Muscle layer of colon (tissue), 2 donors: ENCODE data around the gene ZNF763.
"Not testable (repeated sequence)": the region's sequence is repeated elsewhere in the genome, so short reads cannot be mapped to it uniquely, and the experiment has no call there.

Experiments used
- H3K27ac ChIP-seq: one replicate; pipeline ENCODE4 v1.7.0; 2013; ENCODE audit warnings: low read depth, mild to moderate bottlenecking, low read length, moderate library complexity
- H3K27me3 ChIP-seq, 2 donors: one replicate each; pipeline ENCODE4 v1.7.0; 2013; ENCODE audit warnings: low read length in 2 of 2, mild to moderate bottlenecking in 2 of 2; ENCODE audit not compliant: insufficient read depth in 2 of 2, control insufficient read depth in 1 of 2
- H3K36me3 ChIP-seq: one replicate; pipeline ENCODE4 v1.7.0; 2013; ENCODE audit warnings: mild to moderate bottlenecking, low read length; ENCODE audit not compliant: insufficient read depth
- H3K4me1 ChIP-seq: one replicate; pipeline ENCODE4 v1.7.0; 2013; ENCODE audit warnings: mild to moderate bottlenecking, low read length; ENCODE audit not compliant: insufficient read depth
- H3K4me3 ChIP-seq, 2 donors: one replicate each; pipeline ENCODE4 v1.7.0; 2013; ENCODE audit warnings: low read length in 2 of 2, low read depth in 1 of 2, mild to moderate bottlenecking in 1 of 2, moderate library complexity in 1 of 2
- H3K9ac ChIP-seq: one replicate; pipeline ENCODE4 v1.7.0; 2013; ENCODE audit warnings: low read length
- H3K9me3 ChIP-seq: one replicate; pipeline ENCODE4 v1.7.0; 2013; ENCODE audit warnings: mild to moderate bottlenecking, low read length
- donor health status: abdominal sarcoma.
- donor health status: Adenocarcinoma of cecum.

ZNF763 gene

GRCh38 chr19:11973019-11973810 is 8.4 kb downstream of the ZNF763 start:
- Histone ChIP-seq H3K27me3 (no peaks in the 10 kb centered on the region), H3K27ac (no peak overlapping the region), H3K9ac (no peak overlapping the region), H3K9me3 (no peaks in the 10 kb centered on the region), H3K4me1 (no peaks in the 10 kb centered on the region), H3K4me3 (no peak overlapping the region), H3K36me3 (peaks cover 7% of the 10 kb centered on the region)

DNA sequence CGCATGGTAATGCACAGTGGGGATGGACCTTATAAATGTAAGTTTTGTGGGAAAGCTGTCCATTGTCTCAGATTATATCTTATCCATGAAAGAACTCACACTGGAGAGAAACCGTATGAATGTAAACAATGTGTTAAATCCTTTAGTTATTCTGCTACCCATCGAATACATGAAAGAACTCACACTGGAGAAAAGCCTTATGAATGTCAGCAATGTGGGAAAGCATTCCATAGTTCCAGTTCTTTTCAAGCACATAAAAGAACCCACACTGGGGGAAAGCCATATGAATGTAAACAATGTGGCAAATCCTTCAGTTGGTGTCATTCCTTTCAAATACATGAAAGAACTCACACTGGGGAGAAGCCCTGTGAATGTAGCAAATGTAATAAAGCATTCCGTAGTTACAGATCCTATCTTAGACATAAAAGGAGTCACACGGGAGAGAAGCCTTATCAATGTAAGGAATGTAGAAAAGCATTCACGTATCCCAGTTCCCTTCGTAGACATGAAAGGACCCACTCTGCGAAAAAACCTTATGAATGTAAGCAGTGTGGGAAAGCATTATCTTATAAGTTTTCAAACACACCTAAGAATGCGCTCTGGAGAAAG is 13.8 kb downstream of the ZNF763 start:
- no peak overlapping the region for H3K27ac ChIP-seq
- H3K27me3 ChIP-seq: no peaks in the 10 kb centered on the region
- H3K4me1 ChIP-seq: no peaks in the 10 kb centered on the region
- H3K9ac ChIP-seq: no peak overlapping the region
- peaks cover 12% of the 10 kb centered on the region for H3K36me3 ChIP-seq
- H3K4me3 ChIP-seq: peak overlapping the region in 1 of 2 donors; percentile 16
- peaks cover 23% of the 10 kb centered on the region for H3K9me3 ChIP-seq

DNA sequence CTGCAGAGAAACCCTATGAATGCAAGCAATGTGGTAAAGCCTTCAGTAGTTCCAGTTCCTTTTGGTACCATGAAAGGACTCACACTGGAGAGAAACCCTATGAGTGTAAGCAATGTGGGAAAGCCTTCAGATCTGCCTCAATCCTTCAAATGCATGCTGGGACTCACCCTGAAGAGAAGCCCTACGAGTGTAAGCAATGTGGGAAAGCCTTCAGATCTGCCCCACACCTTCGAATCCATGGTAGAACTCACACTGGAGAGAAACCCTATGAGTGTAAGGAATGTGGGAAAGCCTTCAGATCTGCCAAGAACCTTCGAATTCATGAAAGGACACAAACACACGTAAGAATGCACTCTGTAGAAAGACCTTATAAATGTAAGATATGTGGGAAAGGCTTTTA is 14.7 kb downstream of the ZNF763 start:
- H3K4me1 ChIP-seq: no peaks in the 10 kb centered on the region
- peaks cover 23% of the 10 kb centered on the region for H3K9me3 ChIP-seq
- H3K27ac ChIP-seq: no peak overlapping the region
- no peak overlapping the region for H3K9ac ChIP-seq
- peak overlapping the region in 1 of 2 donors; percentile 16 for H3K4me3 ChIP-seq
- no peaks in the 10 kb centered on the region for H3K27me3 ChIP-seq
- H3K36me3 ChIP-seq: peaks cover 12% of the 10 kb centered on the region

DNA sequence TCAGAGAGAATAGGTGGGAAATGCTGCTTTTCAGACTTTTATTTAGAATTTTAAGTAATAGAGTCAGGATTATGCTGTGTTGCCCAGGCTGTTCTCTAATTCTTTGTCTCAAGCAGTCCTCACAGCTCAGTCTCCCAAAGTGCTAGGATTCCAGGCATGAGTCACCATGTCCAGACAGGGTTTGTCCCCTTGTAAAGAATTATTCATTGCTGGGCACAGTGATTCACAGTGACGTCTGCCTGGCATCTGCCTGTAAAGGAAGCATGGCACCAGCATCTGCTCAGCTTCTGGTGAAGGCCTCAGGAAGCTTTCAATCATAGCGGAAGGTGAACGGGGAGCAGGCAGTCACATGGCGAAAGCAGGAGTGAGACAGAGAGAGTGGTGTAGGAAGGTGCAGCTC is 17.7 kb downstream of the ZNF763 start:
- Histone ChIP-seq H3K9ac (no peak overlapping the region), H3K9me3 (peaks cover 23% of the 10 kb centered on the region), H3K36me3 (peaks cover 11% of the 10 kb centered on the region), H3K4me3 (no peak overlapping the region), H3K27ac (no peak overlapping the region), H3K27me3 (no peaks in the 10 kb centered on the region), H3K4me1 (no peaks in the 10 kb centered on the region)

GRCh38 chr19:11984986-11985385 is 20.1 kb downstream of the ZNF763 start:
- H3K4me1 ChIP-seq: no peaks in the 10 kb centered on the region
- H3K36me3 ChIP-seq: no peaks in the 10 kb centered on the region
- no peaks in the 10 kb centered on the region for H3K27me3 ChIP-seq
- H3K9me3 ChIP-seq: peaks cover 8% of the 10 kb centered on the region
- no peak overlapping the region for H3K27ac ChIP-seq
- H3K9ac ChIP-seq: no peak overlapping the region
- H3K4me3 ChIP-seq: no peak overlapping the region

DNA sequence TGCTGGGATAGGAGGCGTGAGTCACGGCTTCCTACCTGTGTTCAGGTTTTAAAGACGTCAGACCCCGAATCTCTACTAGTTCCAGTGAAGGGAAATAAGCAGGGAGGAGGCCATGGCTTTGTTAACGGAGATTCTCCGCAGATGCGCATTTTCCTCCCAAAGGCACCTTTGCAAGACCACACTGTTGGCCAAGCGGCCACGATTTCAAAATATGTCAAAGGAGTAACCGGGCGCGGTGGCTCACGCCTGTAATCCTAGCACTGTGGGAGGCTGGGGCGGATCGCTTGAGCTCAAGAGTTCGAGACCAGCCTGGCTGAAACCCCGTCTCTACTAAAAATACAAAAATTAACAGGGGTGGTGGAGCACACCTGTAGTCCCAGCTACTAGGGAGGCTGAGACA is 21.9 kb downstream of the ZNF763 start:
- no peak overlapping the region for H3K27ac ChIP-seq
- H3K36me3 ChIP-seq: no peaks in the 10 kb centered on the region
- H3K4me1 ChIP-seq: no peaks in the 10 kb centered on the region
- no peak overlapping the region for H3K4me3 ChIP-seq
- no peak overlapping the region for H3K9ac ChIP-seq
- H3K27me3 ChIP-seq: no peaks in the 10 kb centered on the region
- H3K9me3 ChIP-seq: no peaks in the 10 kb centered on the region

DNA sequence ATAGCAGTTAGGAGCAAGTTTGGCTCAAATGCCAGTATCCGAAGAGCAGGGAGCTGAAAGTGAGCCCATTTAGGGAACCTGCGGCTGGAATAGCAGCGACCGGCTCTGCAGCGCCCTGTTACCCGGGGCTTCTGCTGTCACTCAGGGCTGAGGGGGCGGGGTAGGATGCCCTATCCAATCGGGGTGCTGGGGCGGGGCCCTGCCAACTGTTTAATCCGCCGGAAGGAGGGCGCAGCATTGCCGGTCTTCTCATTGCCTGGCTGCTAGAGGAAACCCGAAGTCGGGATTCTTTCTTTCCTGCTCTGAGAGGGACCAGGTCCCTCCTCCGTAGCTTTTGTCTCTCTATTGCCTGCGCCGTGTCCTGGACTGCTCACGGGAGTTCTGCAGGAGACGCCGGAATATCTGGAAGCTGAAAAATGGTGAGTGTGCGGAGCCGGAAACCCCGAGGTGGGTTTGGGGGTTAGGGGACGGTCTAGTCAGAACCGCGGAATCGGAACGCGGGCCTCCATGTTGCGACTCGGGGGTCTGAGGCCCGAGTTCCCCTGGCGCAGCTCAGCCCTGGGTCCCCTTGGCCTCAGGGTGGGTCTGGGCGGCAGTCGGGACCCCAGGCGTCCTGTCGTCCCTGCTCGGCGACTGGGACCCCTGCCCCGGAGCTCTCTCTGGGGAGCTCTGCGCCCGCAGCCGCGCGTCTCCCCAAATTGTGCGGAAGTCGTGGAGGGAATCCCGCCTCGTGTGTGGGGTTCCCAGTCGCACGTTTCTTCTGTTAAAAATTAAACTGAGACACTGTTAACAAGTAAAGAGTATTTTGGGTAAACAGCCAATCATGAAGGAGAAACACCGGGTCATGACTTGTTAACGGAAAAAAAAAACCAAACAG is 22.8 kb downstream of the ZNF763 start:
- Histone ChIP-seq H3K36me3 (no peaks in the 10 kb centered on the region), H3K4me1 (peaks cover 5% of the 10 kb centered on the region), H3K4me3 (peak overlapping the region; percentile 58 to 91), H3K27me3 (no peaks in the 10 kb centered on the region), H3K9me3 (no peaks in the 10 kb centered on the region), H3K27ac (peak overlapping the region; percentile 87), H3K9ac (peak overlapping the region; percentile 88)

- no peaks in the 10 kb centered on the region for H3K36me3 ChIP-seq
- peak overlapping the region in 1 of 2 donors; percentile 91 for H3K4me3 ChIP-seq
- no peaks in the 10 kb centered on the region for H3K9me3 ChIP-seq
- peaks cover 5% of the 10 kb centered on the region for H3K4me1 ChIP-seq
- peak overlapping the region; percentile 87 for H3K27ac ChIP-seq
- H3K27me3 ChIP-seq: no peaks in the 10 kb centered on the region
- H3K9ac ChIP-seq: no peak overlapping the region
Measured at GRCh38 chr19:11989112-11989456, 24.2 kb downstream of the ZNF763 start.

DNA sequence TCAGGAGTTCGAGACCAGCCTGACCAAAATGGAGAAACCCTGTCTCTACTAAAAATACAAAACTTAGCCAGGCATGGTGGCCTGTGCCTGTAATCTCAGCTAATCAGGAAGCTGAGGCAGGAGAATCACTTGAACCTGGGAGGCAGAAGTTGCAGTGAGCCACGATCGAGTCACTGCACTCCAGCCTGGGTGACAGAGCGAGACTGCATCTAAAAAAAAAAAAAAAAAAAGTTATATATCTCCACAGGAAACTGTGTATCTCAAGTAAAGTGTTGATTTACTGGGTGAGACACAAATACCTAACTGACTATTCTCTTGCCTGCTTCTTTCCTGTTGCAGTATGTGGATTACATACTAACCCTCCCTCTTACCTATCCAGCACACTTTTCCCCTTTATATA is 27.1 kb downstream of the ZNF763 start:
- not testable (repeated sequence) for H3K27ac ChIP-seq, H3K9me3 ChIP-seq, H3K36me3 ChIP-seq, H3K27me3 ChIP-seq, H3K4me1 ChIP-seq, H3K4me3 ChIP-seq, H3K9ac ChIP-seq

GRCh38 chr19:11995174-11995573 is 30.3 kb downstream of the ZNF763 start:
- H3K36me3 ChIP-seq: no peaks in the 10 kb centered on the region
- H3K4me1 ChIP-seq: peaks cover 5% of the 10 kb centered on the region
- no peaks in the 10 kb centered on the region for H3K27me3 ChIP-seq
- H3K27ac ChIP-seq: no peak overlapping the region
- H3K9me3 ChIP-seq: no peaks in the 10 kb centered on the region
- no peak overlapping the region for H3K4me3 ChIP-seq
- H3K9ac ChIP-seq: no peak overlapping the region

- Histone ChIP-seq H3K4me1 (no peaks in the 10 kb centered on the region), H3K4me3 (no peak overlapping the region), H3K27me3 (no peaks in the 10 kb centered on the region), H3K9ac (no peak overlapping the region), H3K9me3 (no peaks in the 10 kb centered on the region), H3K27ac (no peak overlapping the region), H3K36me3 (no peaks in the 10 kb centered on the region)
Measured at GRCh38 chr19:12000152-12000981, 35.5 kb downstream of the ZNF763 start.
